Activated CD4-positive, alpha-beta memory T cell treated with anti-CD3 and anti-CD28 coated beads, Interleukin-2, amount 10 ng/mL, durations not matched to agents 7 days and 5 days (primary cell): ENCODE data around the gene TPGS1. TPM values are rescaled to one million over a fixed set of nuclear protein-coding genes. Genes with fewer than 3 reads are reported as not detected.

Experiments used
- CTCF ChIA-PET: fragments of 350-600 bp; sonication (Branson Sonifier 250); formaldehyde crosslinking; loops from one replicate; lab custom pipeline; 2021; ENCODE audit warnings: antibody characterized with exemption, inconsistent platforms; lab: Charles Lee
- POLR2A ChIA-PET: fragments of 350-600 bp; sonication (Branson Sonifier 250); formaldehyde crosslinking; loops from one replicate; lab custom pipeline; 2021; ENCODE audit warnings: antibody characterized with exemption; lab: Charles Lee
- DNase-seq: peaks from one replicate; pipeline ENCODE4 v3.0.0-alpha.2; 2020
- H3K27ac Mint-ChIP-seq: one replicate; pipeline ENCODE4 v1.8.0; 2021; ENCODE audit warnings: mild to moderate bottlenecking, mixed read lengths
- H3K27me3 Mint-ChIP-seq: one replicate; pipeline ENCODE4 v1.8.0; 2021; ENCODE audit warnings: mixed read lengths
- H3K36me3 Mint-ChIP-seq: one replicate; pipeline ENCODE4 v1.8.0; 2021; ENCODE audit warnings: low read depth, mixed read lengths
- H3K4me1 Mint-ChIP-seq: one replicate; pipeline ENCODE4 v1.8.0; 2021; ENCODE audit warnings: mixed read lengths
- H3K4me3 Mint-ChIP-seq: one replicate; pipeline ENCODE4 v1.8.0; 2021; ENCODE audit warnings: mild to moderate bottlenecking, mixed read lengths
- H3K9me3 Mint-ChIP-seq: one replicate; pipeline ENCODE4 v1.8.0; 2021; ENCODE audit warnings: mixed read lengths
- total RNA-seq, 2 experiments: library from RNA; stranded (reverse); gene quantifications; one replicate each; pipeline ENCODE4 v1.2.3, GENCODE V29; 2021

Gene TPGS1
- total RNA-seq, 2 experiments from 2014 or later, result 22.9 to 24.0 TPM

DNA sequence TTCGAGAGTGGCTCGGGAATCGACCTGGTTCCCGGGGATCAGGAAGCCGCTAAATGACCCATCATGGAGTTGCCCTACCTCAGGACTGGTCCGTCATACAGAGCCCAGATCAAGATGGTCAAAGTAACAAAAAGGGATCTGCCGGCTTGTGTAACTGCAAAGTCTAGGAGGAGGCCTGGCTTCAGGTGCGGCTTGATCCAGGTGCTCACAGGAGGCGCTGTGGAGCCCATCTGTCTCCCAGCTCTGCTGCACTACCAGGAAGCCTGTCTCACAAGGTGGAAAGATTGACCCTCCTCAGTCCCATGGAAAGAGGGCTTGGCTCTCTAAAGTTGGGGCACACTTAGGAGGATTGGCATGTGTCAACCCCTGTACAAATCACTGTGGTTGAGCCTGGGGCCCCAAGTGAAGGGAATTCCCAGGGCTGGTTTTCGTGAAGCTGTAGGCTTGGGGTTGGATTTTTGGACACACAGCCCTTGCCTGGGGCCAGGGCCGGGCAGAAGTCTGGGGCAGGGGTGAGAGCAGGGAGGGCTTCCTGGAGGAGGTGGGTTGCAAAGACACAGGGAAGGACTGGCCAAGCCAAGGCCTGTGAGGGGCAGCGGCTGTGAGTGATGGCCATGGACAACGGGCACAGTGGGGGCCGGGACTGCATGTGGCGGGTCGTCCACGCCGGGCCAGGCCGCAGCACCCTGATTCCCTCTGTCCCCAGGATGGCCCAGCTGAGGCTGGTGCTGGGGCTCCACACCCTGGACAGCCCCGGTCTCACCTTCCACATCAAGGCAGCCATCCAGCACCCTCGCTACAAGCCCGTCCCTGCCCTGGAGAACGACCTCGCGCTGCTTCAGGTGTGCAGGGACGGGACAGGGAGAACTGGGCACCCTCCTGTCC lies 40.8 kb downstream of the TPGS1 start:
- CTCF ChIA-PET, result no interaction called here
- Mint-ChIP-seq H3K27me3 (no peaks in the 10 kb centered on the region), H3K4me3 (no peak overlapping the region), H3K4me1 (peaks cover 22% of the 10 kb centered on the region), H3K9me3 (no peaks in the 10 kb centered on the region), H3K27ac (no peak overlapping the region), H3K36me3 (no peaks in the 10 kb centered on the region)
- no peak for DNase-seq
- POLR2A ChIA-PET, result no interaction called here

DNA sequence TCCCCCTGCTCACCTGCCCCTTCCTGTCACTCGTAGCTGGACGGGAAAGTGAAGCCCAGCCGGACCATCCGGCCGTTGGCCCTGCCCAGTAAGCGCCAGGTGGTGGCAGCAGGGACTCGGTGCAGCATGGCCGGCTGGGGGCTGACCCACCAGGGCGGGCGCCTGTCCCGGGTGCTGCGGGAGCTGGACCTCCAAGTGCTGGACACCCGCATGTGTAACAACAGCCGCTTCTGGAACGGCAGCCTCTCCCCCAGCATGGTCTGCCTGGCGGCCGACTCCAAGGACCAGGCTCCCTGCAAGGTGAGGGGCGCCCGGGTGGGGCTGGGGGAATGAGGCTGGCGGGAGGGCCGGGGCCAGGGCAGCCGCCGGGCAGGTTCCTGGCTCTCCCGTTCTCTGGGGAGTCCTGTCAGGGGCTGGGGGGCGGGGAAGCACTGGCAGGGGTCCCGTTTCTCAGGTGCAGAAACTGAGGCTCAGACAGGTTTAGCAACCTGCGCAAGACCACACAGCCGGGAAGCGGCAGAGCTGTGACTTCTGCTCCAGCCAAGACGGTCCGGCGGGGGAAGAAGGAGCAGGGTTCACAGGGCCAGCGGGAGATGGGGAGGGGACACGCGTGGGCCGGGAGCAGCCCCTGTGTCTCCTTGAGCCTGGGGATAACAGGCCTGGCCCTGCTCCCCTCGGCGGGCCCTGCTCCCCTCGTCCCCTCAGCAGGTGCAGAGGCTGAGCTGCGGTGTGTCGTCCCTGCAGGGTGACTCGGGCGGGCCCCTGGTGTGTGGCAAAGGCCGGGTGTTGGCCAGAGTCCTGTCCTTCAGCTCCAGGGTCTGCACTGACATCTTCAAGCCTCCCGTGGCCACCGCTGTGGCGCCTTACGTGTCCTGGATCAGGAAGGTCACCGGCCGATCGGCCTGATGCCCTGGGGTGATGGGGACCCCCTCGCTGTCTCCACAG lies 41.9 kb downstream of the TPGS1 start:
- CTCF ChIA-PET, result no interaction called here
- no peaks in the 10 kb centered on the region for H3K27me3 Mint-ChIP-seq
- peaks cover 11% of the 10 kb centered on the region for H3K4me1 Mint-ChIP-seq
- no peaks in the 10 kb centered on the region for H3K9me3 Mint-ChIP-seq
- H3K27ac Mint-ChIP-seq, result no peak overlapping the region
- no peak overlapping the region for H3K4me3 Mint-ChIP-seq
- no peaks in the 10 kb centered on the region for H3K36me3 Mint-ChIP-seq
- no peak for DNase-seq
- POLR2A ChIA-PET, result no interaction called here

DNA sequence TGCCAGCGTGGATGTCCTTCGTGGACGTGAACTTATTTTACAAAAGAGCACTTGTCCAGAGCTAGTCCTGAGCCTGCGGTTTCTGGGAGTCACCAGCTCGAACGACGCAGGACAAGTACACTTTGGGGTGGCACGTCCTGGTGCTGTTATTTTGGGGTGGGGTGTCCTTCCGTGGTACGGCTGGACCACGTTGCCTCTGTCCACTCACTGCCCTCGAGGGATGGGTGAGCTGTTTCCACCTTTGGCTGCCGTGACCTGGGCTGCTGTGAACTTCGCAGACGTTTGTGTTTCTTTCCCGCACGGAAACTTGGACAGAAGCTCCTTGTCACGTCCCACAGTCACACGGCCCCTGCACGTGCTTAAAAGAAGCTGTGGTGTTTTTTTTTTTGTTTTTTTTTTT lies 47.5 kb downstream of the TPGS1 start:
- H3K4me1 Mint-ChIP-seq, result peaks cover 3% of the 10 kb centered on the region
- no peaks in the 10 kb centered on the region for H3K27me3 Mint-ChIP-seq
- H3K36me3 Mint-ChIP-seq, result no peaks in the 10 kb centered on the region
- H3K27ac Mint-ChIP-seq, result no peak overlapping the region
- ChIA-PET CTCF (no interaction called here), POLR2A (interaction anchor here (1.1 kb wide), 1 partner anchor 33 kb away, joined by 3 read pairs; no protein-coding TSS in a partner anchor)
- H3K4me3 Mint-ChIP-seq, result no peak overlapping the region
- no peaks in the 10 kb centered on the region for H3K9me3 Mint-ChIP-seq
- DNase-seq, result no peak

DNA sequence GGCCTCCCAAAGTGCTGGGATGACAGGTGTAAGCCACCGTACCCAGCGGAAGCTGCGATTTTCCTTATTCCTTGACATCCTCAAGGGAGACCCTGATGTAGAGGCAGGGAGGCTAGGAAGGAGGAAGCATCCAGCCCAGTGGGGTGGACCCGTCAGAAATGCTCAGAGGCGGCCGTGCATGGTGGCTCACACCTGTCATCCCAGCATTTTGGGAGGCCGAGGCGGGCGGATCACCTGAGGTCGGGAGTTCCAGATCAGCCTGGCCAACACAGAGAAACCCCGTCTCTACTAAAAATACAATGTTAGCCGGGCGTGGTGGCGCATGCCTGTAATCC lies 48.1 kb downstream of the TPGS1 start:
- POLR2A ChIA-PET, result interaction anchor here (1.1 kb wide), 1 partner anchor 33 kb away, joined by 3 read pairs; no protein-coding TSS in a partner anchor
- CTCF ChIA-PET, result interaction anchor here (0.8 to 1.0 kb wide), 2 partner anchors 23 to 78 kb away, joined by 4 read pairs; no protein-coding TSS in a partner anchor
- Mint-ChIP-seq H3K27ac (no peak overlapping the region), H3K4me1 (peaks cover 3% of the 10 kb centered on the region), H3K9me3 (no peaks in the 10 kb centered on the region), H3K27me3 (no peaks in the 10 kb centered on the region), H3K4me3 (no peak overlapping the region), H3K36me3 (no peaks in the 10 kb centered on the region)
- DNase-seq, result no peak

DNA sequence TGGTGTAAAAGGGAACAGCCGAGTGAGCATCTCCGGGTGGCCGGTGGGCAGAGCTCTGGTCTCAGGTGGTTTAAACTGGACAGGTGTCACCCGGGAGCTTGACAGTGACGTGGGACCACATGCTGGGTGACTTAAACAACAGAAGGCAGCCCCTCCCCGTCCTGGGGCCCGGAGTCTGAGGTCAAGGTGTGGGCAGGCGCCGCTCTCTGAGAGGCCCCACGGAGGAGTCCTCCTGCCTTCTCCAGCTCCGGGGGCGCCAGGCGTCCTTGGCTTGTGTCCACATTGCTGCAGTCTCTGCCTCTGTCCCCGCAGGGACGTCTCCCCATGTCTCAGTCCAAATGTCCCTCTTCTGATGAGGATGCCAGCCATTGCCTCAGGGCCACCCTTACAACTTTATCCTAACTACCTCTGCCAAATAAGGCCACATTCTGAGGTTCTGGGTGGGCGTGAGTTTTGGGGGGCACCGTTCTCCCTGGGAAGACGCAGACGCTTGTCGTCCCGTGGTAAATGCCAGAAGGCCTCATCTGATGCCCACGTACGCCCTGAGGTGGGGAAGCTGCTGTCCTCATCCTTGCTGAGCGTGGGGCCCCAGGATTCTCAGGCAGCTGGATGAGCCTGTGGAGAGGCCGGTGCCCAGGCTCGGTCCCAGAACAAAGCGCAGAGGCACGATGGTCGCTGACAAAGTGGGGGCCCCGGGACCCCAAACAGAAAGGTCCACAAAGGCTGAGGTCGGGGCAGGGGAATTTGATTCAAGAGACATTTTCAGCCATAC lies 49.5 kb downstream of the TPGS1 start:
- ChIA-PET POLR2A (no interaction called here), CTCF (interaction anchor here (1.0 kb wide), 1 partner anchor 47 kb away, joined by 3 read pairs; no protein-coding TSS in a partner anchor)
- H3K27ac Mint-ChIP-seq, result no peak overlapping the region
- peaks cover 2% of the 10 kb centered on the region for H3K4me1 Mint-ChIP-seq
- no peaks in the 10 kb centered on the region for H3K9me3 Mint-ChIP-seq
- H3K27me3 Mint-ChIP-seq, result no peaks in the 10 kb centered on the region
- no peak overlapping the region for H3K4me3 Mint-ChIP-seq
- H3K36me3 Mint-ChIP-seq, result no peaks in the 10 kb centered on the region
- DNase-seq, result no peak

DNA sequence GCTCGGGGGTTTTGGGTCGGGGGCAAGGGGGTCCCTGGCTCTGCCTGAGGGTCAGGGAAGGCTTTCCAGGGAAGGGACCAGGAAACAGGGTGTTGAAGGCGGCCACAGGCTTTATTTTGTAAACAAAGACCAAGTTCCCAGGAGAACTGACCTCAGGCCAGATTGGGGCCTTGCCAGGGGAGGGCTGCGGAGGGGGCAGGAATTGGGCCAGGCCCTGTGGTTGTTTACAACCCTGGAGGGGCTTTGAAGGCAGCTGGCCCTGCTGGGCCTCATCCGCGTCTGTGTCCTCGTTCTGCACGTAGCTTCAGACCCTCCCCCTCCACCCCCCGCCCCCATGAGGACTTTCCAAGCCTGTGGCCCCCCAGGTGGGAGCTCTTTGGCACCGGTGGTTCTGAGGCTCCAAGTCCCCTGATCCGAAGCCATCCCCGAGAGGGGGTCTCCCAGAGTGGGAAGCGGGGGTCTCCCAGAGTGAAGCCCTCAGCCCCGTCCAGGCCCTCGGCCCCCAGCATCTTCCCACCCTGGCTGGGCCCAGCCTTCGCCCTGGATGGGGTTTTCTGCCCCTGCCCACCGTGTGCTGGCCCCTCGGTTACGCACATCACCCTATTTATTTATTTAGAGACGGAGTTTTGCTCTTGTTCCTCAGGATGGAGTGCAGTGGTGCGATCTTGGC lies 51.6 kb downstream of the TPGS1 start:
- H3K4me1 Mint-ChIP-seq, result peaks cover 2% of the 10 kb centered on the region
- no peak overlapping the region for H3K27ac Mint-ChIP-seq
- no peak for DNase-seq
- ChIA-PET POLR2A (no interaction called here), CTCF (no interaction called here)
- no peaks in the 10 kb centered on the region for H3K9me3 Mint-ChIP-seq
- no peak overlapping the region for H3K4me3 Mint-ChIP-seq
- no peaks in the 10 kb centered on the region for H3K36me3 Mint-ChIP-seq
- no peaks in the 10 kb centered on the region for H3K27me3 Mint-ChIP-seq

DNA sequence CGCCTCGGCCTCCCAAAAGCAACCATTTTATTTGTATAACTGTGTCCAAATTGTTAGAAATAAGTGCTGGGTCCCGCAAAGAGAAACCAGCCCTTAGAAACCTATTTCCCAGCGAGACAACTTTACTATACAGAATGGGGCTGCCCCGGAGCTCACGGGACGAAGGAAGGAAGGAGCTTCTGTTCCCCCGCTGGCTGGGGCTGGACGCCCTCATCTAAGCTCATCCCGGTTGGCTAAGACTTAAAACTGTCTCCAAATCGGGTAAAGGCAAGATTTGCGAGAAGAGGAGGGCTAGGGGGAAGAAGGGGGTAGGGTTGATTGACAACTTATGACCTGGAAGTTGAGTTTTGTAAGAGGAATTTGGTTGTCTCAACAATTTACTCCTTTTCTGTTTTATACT lies 52.8 kb downstream of the TPGS1 start:
- Mint-ChIP-seq H3K4me1 (peaks cover 2% of the 10 kb centered on the region), H3K4me3 (no peak overlapping the region), H3K27me3 (no peaks in the 10 kb centered on the region), H3K9me3 (no peaks in the 10 kb centered on the region), H3K27ac (no peak overlapping the region), H3K36me3 (no peaks in the 10 kb centered on the region)
- CTCF ChIA-PET, result no interaction called here
- POLR2A ChIA-PET, result no interaction called here
- no peak for DNase-seq

DNA sequence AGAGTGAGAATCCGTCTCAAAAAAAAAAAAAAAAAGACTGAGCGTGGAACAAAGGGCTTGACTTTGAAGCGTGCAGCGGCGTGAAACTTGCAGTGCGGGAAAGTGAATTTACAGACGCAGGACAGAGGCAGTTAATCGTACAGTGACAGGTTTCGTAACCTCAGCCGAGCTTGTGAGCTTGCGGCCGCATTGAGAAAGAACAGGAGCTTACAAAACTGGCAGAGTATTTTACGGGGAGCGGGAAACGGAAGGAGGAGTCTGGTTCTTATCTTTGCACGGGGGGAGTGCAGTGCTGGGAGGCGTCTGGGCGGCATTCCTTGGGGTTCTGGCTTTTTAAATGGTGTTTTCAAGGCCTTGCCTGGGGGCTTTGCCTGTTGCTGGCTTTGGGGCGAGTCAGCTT lies 59.1 kb downstream of the TPGS1 start:
- H3K4me1 Mint-ChIP-seq, result peaks cover 12% of the 10 kb centered on the region
- no peak for DNase-seq
- H3K27ac Mint-ChIP-seq, result no peak overlapping the region
- H3K36me3 Mint-ChIP-seq, result no peaks in the 10 kb centered on the region
- ChIA-PET POLR2A (interaction anchor here (1.0 kb wide), 1 partner anchor 11 kb away, joined by 4 read pairs; no protein-coding TSS in a partner anchor), CTCF (interaction anchor here (0.6 to 0.9 kb wide), 2 partner anchors 33 to 522 kb away, joined by 3 read pairs; no protein-coding TSS in a partner anchor)
- H3K4me3 Mint-ChIP-seq, result no peak overlapping the region
- H3K9me3 Mint-ChIP-seq, result no peaks in the 10 kb centered on the region
- H3K27me3 Mint-ChIP-seq, result no peaks in the 10 kb centered on the region

DNA sequence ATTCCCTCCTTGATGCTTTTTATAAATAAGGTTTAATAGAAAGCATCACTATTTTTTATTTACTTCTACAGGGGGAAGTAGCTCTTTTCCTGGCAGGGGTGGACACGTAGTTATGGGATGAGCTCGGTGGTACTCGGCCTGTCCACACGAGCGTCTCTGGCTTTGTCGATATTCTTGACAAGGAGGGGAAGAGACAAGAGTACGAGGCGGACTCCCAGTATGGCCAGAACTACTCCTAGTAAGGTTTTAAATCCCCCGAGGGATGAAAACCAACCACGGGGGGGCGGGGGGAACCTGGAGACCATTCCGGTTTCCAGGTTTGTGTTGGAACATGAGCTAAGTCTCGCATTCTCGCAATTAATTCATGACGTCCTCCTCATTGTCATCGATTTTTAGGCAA lies 59.5 kb downstream of the TPGS1 start:
- no peaks in the 10 kb centered on the region for H3K36me3 Mint-ChIP-seq
- H3K9me3 Mint-ChIP-seq, result no peaks in the 10 kb centered on the region
- ChIA-PET CTCF (interaction anchor here (0.9 kb wide), 1 partner anchor 34 kb away, joined by 3 read pairs; no protein-coding TSS in a partner anchor), POLR2A (interaction anchor here (1.0 kb wide), 1 partner anchor 10 kb away, joined by 4 read pairs; no protein-coding TSS in a partner anchor)
- H3K27ac Mint-ChIP-seq, result no peak overlapping the region
- H3K4me3 Mint-ChIP-seq, result no peak overlapping the region
- peaks cover 12% of the 10 kb centered on the region for H3K4me1 Mint-ChIP-seq
- no peaks in the 10 kb centered on the region for H3K27me3 Mint-ChIP-seq
- no peak for DNase-seq

DNA sequence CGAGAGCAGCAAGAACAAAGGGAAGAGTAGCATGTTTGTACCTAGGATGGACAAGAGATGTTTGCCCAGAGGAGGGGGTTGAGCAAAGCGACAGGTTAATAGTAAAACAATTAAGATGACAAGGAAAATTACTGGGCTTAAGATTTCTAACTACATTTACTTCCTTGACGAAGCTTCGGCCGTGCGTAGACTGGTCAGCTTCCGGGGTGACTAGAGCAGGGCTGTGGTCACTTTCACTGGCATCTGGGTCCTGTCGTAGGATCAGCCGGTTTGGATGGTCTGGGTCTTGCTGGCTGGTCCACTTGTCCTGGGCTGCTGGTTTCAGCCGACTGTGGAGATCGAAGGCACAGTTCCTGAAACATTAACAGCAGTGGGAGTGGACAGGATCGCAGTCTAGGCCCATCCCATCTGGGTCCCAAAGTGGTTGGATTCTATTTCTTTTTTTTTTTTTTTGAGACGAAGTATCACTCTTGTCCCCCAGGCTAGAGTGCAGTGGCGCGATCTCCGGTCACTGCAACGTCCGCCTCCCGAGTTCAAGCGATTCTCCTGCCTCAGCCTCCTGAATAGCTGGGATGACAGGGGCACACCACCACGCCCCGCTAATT lies 60.1 kb downstream of the TPGS1 start:
- DNase-seq, result no peak
- Mint-ChIP-seq H3K27ac (no peak overlapping the region), H3K36me3 (no peaks in the 10 kb centered on the region), H3K4me1 (peaks cover 15% of the 10 kb centered on the region), H3K4me3 (no peak overlapping the region), H3K9me3 (no peaks in the 10 kb centered on the region), H3K27me3 (no peaks in the 10 kb centered on the region)
- CTCF ChIA-PET, result no interaction called here
- POLR2A ChIA-PET, result no interaction called here
